Spinal cord (tissue), 10 donors: ENCODE data around the gene PC. TPM values are rescaled to one million over a fixed set of nuclear protein-coding genes. Genes with fewer than 3 reads are reported as not detected.

Experiments used
- DNase-seq, 6 donors: peaks; one replicate each; pipeline versions ENCODE4 v3.0.0 to v3.0.0-alpha.2; 2013 to 2015; ENCODE audit warnings: low spot score in 6 of 6, low read depth in 4 of 6
- H3K27ac ChIP-seq: one replicate; pipeline ENCODE4 v1.5.1; 2013; ENCODE audit warnings: low read depth, low read length, control low read depth
- H3K27me3 ChIP-seq: one replicate; pipeline ENCODE4 v1.6.1; 2013; ENCODE audit warnings: low read length; ENCODE audit not compliant: control insufficient read depth, insufficient read depth
- H3K36me3 ChIP-seq: one replicate; pipeline ENCODE4 v1.6.1; 2013; ENCODE audit warnings: low read length; ENCODE audit not compliant: control insufficient read depth, insufficient read depth
- H3K4me1 ChIP-seq: one replicate; pipeline ENCODE4 v1.6.1; 2013; ENCODE audit warnings: low read length; ENCODE audit not compliant: control insufficient read depth, insufficient read depth
- H3K4me3 ChIP-seq: one replicate; pipeline ENCODE4 v1.5.1; 2013; ENCODE audit warnings: low read depth, low read length, control low read depth
- H3K9me3 ChIP-seq: one replicate; pipeline ENCODE4 v1.6.1; 2013; ENCODE audit warnings: low read length; ENCODE audit not compliant: control insufficient read depth, insufficient read depth
- WGBS: methylation state at CpG from one replicate; pipeline ENCODE4 v1.1.5; 2013; ENCODE audit warnings: missing lambda C conversion rate; ENCODE audit not compliant: insufficient coverage; 5-methylcytosine and 5-hydroxymethylcytosine counted together
- polyA plus RNA-seq, 2 donors: library from polyadenylated mRNA; unstranded; fragments of 120-200 nt; gene quantifications; one replicate each; pipeline ENCODE4 v1.2.1, GENCODE V29; 2013; ENCODE audit not compliant: insufficient read length in 2 of 2
- total RNA-seq, 2 donors: library from RNA; depleted of rRNA in 1 of 2; stranded (reverse); fragments of 120-200 nt in 1 of 2; fragments of >200 nt in 1 of 2; gene quantifications; one replicate each; pipeline versions ENCODE4 v1.2.3 to v1.2.4, GENCODE V29; 2013 to 2014
- donor health status: healthy.

PC gene
- total and polyA plus RNA-seq, 4 donors = 33.9 to 71.8 (median 54.5) TPM

GRCh38 chr11:66971488-66971887 lies 13.3 kb upstream of the PC start:
- H3K27me3 ChIP-seq = no peaks in the 10 kb centered on the region
- no CpG with 5 or more reads among the region's 2 CpGs for WGBS
- no peaks in the 10 kb centered on the region for H3K9me3 ChIP-seq
- H3K36me3 ChIP-seq = no peaks in the 10 kb centered on the region
- H3K4me1 ChIP-seq = peaks cover 21% of the 10 kb centered on the region
- no peak for DNase-seq
- no peak overlapping the region for H3K4me3 ChIP-seq
- no peak overlapping the region for H3K27ac ChIP-seq

DNA sequence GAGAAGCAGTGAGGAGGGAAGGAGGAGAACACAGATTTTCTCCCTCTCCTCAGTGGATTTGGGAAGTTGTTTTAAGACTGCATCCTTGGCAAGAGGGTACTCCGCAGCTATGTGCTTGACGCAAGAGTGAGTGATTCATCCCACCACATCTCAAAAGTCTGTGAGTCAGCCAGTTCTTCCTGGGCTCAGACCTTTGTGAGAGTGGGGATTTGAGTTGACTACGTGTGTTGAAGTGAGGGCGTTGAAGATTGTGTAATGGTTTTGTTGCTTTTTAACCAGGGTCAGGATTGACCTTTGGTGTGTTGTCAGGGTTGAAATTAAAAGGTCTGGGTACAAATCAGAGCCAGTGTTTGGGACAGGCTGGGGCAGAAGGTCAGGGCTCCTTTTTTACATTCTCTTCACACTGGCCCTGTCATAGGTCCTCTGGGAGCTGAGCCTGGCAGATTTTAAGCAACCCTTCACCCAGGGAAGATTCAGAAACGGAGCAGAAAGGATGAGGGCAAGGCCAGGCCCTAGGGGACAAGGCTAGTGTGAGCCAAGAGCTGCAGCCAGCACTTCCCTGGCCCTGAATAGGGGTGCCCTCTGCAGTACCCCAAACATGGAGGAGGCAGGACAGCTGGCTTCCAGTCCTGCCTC lies 12.7 kb upstream of the PC start:
- H3K27ac ChIP-seq = peak overlapping the region; percentile 7
- peak in 1 of 6 donors; percentile 25 for DNase-seq
- 63% methylated on average over 3 of the region's 5 CpGs for WGBS

DNA sequence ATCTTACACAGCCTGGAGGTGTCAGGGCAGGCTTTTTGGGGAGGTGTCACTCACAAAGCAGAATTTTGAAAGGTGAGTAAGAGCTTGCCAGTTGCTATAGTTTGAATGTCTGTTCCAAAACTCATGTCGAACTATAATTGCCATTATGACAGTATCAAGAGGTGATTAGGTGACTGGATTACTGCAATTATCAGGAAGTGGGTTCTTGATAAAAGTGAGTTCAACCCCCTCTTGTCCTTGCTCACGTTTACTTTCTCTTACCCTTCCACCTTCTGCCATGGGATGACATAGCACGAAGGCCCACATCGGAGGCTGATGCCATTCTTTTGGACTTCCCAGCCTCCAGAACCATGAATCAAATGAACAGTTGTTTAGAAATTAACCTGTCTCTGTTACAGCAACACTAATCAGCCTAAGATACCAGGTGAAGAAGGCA lies 12.2 kb upstream of the PC start:
- no peak for DNase-seq
- Histone ChIP-seq H3K4me3 (no peak overlapping the region), H3K36me3 (no peaks in the 10 kb centered on the region), H3K4me1 (peaks cover 17% of the 10 kb centered on the region), H3K9me3 (no peaks in the 10 kb centered on the region), H3K27ac (peak overlapping the region; percentile 7), H3K27me3 (no peaks in the 10 kb centered on the region)
- 87% methylated on average over 3 of the region's 4 CpGs for WGBS

More for the DNA sequence above, 12.7 kb upstream of the PC start:
- H3K4me1 ChIP-seq = peaks cover 19% of the 10 kb centered on the region
- H3K27me3 ChIP-seq = no peaks in the 10 kb centered on the region
- H3K9me3 ChIP-seq = no peaks in the 10 kb centered on the region
- H3K36me3 ChIP-seq = no peaks in the 10 kb centered on the region
- H3K4me3 ChIP-seq = no peak overlapping the region

GRCh38 chr11:66969584-66970225 lies 11.5 kb upstream of the PC start:
- no peaks in the 10 kb centered on the region for H3K9me3 ChIP-seq
- DNase-seq = no peak
- H3K4me3 ChIP-seq = no peak overlapping the region
- peaks cover 13% of the 10 kb centered on the region for H3K4me1 ChIP-seq
- no peaks in the 10 kb centered on the region for H3K27me3 ChIP-seq
- no peak overlapping the region for H3K27ac ChIP-seq
- 100% methylated on average over 1 of the region's 6 CpGs for WGBS
- no peaks in the 10 kb centered on the region for H3K36me3 ChIP-seq

GRCh38 chr11:66967670-66968425 lies 9.7 kb upstream of the PC start:
- H3K27ac ChIP-seq = no peak overlapping the region
- no peaks in the 10 kb centered on the region for H3K27me3 ChIP-seq
- WGBS = 88% methylated on average over 3 of the region's 5 CpGs
- peaks cover 3% of the 10 kb centered on the region for H3K4me1 ChIP-seq
- DNase-seq = no peak
- H3K36me3 ChIP-seq = no peaks in the 10 kb centered on the region
- no peak overlapping the region for H3K4me3 ChIP-seq
- no peaks in the 10 kb centered on the region for H3K9me3 ChIP-seq

DNA sequence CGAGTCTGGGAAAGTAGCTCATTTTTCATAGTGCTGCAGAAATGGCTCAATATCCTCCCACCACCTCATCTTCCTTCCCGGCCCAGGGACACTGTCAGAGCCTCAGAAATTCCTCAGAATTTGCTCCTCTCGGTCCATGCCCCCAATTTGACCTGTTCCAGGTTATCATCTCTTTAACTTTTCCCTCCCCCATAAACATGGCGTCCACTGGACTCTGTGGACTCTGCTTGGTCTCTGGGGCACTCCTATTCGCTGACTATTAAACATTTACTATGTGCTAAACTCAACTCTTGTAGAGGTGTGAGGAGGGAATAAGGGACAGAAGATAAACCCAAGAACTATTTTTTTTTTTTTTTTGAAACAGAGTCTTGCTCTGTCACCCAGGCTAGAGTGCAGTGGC lies 8.2 kb upstream of the PC start:
- WGBS = 82% methylated on average over 3 of the region's 5 CpGs
- Histone ChIP-seq H3K27ac (no peak overlapping the region), H3K27me3 (no peaks in the 10 kb centered on the region), H3K9me3 (no peaks in the 10 kb centered on the region), H3K4me3 (no peak overlapping the region), H3K36me3 (no peaks in the 10 kb centered on the region), H3K4me1 (peaks cover 3% of the 10 kb centered on the region)
- no peak for DNase-seq

GRCh38 chr11:66964495-66964894 lies 6.3 kb upstream of the PC start:
- H3K4me1 ChIP-seq = no peaks in the 10 kb centered on the region
- no peaks in the 10 kb centered on the region for H3K9me3 ChIP-seq
- H3K27ac ChIP-seq = no peak overlapping the region
- H3K36me3 ChIP-seq = no peaks in the 10 kb centered on the region
- DNase-seq = no peak
- H3K27me3 ChIP-seq = no peaks in the 10 kb centered on the region
- 90% methylated on average over 1 of the region's 3 CpGs for WGBS
- H3K4me3 ChIP-seq = no peak overlapping the region

DNA sequence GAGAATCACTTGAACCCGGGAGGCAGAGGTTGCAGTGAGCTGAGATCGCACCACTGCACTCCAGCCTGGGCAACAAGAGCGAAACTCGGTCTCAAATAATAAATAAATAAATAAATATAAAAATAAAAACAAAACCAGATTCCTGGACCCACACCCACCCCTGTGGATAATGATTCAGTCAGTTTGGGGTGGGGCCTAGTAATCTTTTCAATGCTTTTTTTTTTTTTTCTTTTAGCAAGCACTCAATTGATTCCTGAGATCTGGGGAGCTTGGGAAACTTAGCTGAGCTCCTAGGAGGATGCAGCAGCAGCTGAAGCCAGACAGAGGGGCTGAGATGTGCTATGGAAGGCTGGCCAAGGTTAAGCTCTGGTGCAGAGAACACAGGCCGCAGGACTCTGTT lies 4.6 kb upstream of the PC start:
- Histone ChIP-seq H3K27me3 (no peaks in the 10 kb centered on the region), H3K4me1 (peaks cover 6% of the 10 kb centered on the region), H3K36me3 (no peaks in the 10 kb centered on the region), H3K27ac (no peak overlapping the region), H3K9me3 (no peaks in the 10 kb centered on the region), H3K4me3 (no peak overlapping the region)
- no peak for DNase-seq
- no CpG with 5 or more reads among the region's 5 CpGs for WGBS

GRCh38 chr11:66962247-66962646 lies 4.1 kb upstream of the PC start:
- Histone ChIP-seq H3K27me3 (no peaks in the 10 kb centered on the region), H3K27ac (no peak overlapping the region), H3K36me3 (peaks cover 2% of the 10 kb centered on the region), H3K4me3 (no peak overlapping the region), H3K9me3 (no peaks in the 10 kb centered on the region), H3K4me1 (peaks cover 11% of the 10 kb centered on the region)
- WGBS = no CpG with 5 or more reads among the region's 2 CpGs
- DNase-seq = no peak
